VCaP (cell line): ENCODE measurements around the gene COQ7.

Experiments used
- H3K27ac ChIP-seq: fragments of 450-650 bp; 2 replicates; pipeline ENCODE4 v1.5.1; 2017
- TF ChIP-seq, protein P1 (sequence below): fragments of 450-650 bp; conservative IDR thresholded peaks from 2 replicates; pipeline ENCODE4 v1.5.1; 2017; ENCODE audit warnings: mild to moderate bottlenecking, moderate library complexity

Gene COQ7

GRCh38 chr16:19085679-19086200 lies 18.3 kb downstream of the COQ7 start:
- TF ChIP-seq, protein P1, sequence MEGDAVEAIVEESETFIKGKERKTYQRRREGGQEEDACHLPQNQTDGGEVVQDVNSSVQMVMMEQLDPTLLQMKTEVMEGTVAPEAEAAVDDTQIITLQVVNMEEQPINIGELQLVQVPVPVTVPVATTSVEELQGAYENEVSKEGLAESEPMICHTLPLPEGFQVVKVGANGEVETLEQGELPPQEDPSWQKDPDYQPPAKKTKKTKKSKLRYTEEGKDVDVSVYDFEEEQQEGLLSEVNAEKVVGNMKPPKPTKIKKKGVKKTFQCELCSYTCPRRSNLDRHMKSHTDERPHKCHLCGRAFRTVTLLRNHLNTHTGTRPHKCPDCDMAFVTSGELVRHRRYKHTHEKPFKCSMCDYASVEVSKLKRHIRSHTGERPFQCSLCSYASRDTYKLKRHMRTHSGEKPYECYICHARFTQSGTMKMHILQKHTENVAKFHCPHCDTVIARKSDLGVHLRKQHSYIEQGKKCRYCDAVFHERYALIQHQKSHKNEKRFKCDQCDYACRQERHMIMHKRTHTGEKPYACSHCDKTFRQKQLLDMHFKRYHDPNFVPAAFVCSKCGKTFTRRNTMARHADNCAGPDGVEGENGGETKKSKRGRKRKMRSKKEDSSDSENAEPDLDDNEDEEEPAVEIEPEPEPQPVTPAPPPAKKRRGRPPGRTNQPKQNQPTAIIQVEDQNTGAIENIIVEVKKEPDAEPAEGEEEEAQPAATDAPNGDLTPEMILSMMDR, result no peak
- peak overlapping the region; percentile 71 for H3K27ac ChIP-seq

DNA sequence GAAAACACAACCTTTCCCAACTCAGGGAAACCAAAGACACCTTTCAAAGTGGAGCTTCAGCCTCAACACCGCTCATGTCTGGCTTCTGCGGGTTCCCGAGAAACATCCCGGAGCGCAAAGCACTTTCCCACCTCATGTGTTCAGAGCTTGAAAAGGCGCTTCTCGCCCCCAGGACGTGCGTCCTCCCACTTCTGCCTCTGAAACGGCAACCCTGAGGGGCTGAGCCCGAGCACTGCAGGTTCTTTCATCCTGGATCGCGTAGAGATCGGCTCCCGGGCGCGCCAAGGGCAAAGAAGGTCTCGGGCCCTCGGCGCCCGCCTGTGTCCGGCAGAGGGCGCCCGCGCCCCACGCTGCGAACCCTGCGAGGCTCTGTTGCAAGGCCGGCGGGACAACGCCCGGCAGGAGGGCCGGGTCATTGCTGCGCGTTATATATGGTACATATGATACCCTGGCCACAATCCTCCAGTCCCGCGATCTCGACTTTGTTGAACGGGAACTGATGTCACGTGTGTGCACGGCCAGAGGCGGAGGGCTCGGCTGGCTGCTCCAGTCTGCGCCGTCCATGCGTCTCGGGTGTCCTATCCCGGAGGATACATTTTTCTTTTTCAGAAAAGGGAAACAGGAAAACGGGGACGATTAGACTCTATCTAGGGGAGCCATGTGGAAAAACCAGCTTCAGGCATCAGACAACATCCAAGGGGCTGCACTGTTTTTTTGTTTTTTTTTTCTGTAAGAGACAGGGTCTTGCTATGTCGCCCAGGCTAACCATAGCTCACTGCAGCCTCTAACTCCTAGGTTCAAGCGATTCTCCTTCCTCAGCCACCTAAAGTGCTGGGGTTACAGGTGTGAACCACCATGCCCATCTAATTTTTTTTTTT lies 19.1 kb downstream of the COQ7 start:
- H3K27ac ChIP-seq, result peak overlapping the region; percentile 71

GRCh38 chr16:19088341-19088916 lies 21.0 kb downstream of the COQ7 start:
- TF ChIP-seq, protein P1, result no peak
- H3K27ac ChIP-seq, result no peak overlapping the region

More for the DNA sequence above, 19.1 kb downstream of the COQ7 start:
- TF ChIP-seq, protein P1, result peak; percentile 94

DNA sequence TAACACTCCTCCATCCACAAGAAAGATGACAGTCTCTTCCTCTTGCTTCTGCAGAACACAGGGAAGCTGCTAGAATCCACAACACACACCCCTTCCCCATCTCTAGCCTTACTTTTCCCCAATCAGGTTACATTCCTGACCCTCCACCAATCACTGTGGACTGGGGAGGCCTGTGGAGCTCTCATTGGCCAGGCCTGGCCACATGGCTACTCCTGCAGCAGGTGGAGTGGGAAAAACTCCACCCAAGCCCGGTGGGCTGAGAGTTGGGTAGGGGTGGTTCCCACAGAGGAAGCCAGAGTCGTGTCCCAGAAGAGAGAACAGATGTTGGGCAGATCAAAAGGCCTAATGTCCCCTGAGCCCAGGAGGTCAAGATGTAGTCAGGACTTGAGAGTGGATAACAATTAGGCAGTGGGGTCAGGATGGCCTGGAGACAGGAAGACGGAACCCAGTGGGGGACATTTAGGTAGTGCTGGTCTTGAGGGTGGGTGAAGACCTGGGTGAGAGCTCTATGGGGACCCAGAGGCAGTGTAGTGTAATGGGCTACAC lies 22.1 kb downstream of the COQ7 start:
- no peak overlapping the region for H3K27ac ChIP-seq
- TF ChIP-seq, protein P1, result no peak

GRCh38 chr16:19090916-19091315 lies 23.5 kb downstream of the COQ7 start:
- H3K27ac ChIP-seq, result no peak overlapping the region
- TF ChIP-seq, protein P1, result no peak

DNA sequence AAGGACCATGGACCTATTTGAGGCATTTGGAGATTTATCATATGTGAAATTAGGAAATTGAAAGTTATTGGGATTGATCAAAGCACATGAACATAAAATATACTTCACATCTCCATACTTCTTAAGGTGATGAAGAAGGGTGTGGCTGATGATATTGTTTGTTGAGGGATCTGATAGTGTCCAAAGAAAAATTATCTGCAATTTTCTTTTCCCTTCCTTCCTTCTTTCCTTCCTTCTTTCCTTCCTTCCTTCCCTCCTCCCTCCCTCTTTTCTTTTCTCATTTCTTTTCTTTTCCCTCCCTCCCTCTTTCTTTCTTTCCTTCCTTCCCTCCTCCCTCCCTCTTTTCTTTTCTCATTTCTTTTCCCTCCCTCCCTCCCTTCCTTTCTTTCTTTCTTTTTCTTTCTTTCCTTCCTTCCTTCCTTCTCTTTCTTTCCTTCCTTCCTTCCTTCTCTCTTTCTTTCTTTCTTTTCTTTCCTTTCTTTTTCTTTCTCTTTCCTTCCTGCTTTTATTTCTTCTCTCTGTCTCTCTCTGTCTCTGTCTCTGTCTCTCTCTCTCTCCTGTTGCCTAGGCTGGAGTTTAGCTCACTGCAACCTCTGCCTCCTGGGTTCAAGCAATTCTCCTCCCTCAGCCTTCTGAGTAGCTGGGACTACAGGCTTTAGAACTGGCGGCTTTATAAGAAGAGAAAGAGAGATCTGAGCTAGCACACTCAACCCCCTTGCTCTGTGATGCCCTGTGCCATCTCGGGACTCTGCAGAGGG lies 25.4 kb downstream of the COQ7 start:
- TF ChIP-seq, protein P1, result no peak
- H3K27ac ChIP-seq, result no peak overlapping the region
